ENCODE results near the gene SLX4IP. TPM values are rescaled to one million over a fixed set of nuclear protein-coding genes. Genes with fewer than 3 reads are reported as not detected.

Gene SLX4IP
- total RNA-seq, 1 experiment from 2014 or later: 11.1 TPM

DNA sequence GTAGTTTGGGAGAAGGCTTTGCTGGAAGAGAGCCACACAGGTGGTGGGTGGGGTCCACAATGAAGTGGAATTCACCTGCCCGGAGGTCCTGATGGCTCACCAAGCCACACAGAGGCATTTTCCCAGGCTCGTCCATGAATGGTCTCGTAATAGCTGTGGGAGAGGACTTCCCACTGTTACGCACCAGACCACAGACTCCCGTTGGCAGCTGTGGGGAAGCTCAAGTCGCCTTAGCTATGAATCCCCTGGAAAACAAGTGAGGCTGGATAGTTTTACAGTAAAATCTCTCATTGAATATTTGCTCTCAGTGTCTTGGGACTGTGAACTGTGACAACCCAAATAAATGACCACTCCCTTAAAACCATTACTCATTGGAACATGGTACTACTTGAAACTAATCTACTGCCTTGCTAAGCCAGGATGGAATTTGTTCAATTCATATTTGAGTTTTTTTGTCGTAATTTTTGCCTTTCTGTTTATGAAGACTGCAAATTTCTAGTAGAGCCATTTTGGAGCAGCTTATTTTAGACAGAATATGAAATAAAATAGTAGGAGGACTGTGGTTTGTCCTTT, 159.3 kb downstream of the SLX4IP start:
- no peaks in the 10 kb centered on the region for H3K9me2 ChIP-seq (ENCODE audit: insufficient read depth)
- no peak overlapping the region for H2AFZ ChIP-seq (ENCODE audit: low read depth, low read length, poor library complexity, severe bottlenecking)
- H3K4me1 ChIP-seq (ENCODE audit: control insufficient read depth in 1 of 2, insufficient read depth in 2 of 2, low read length in 2 of 2): peaks cover 51 to 59% of the 10 kb centered on the region in 2 experiments
- CTCF ChIA-PET: no interaction called here
- intact Hi-C loops (cut with micrococcal nuclease): no loop called here
- no peak overlapping the region for H3K9ac ChIP-seq (ENCODE audit: low read length)
- no peak overlapping the region for H3K4me3 ChIP-seq (replicated peaks in 1 of 2; ENCODE audit: low read depth in 1 of 2, low read length in 2 of 2)
- no peak overlapping the region for H3K27ac ChIP-seq (ENCODE audit: low read depth, low read length)
- H3K27me3 ChIP-seq (ENCODE audit: insufficient read depth, low read length): no peaks in the 10 kb centered on the region
- POLR2A ChIA-PET: no interaction called here
- no TSS peak for BruUV-seq (replicated peaks)
- TF ChIP-seq ZFX (IDR thresholded peaks at IDR 0.05) (no peak), POLR2AphosphoS5 (IDR thresholded peaks at IDR 0.05; ENCODE audit: low read depth, low read length) (no peak), SRF (IDR thresholded peaks at IDR 0.05; ENCODE audit: low read depth) (no peak), EZH2phosphoT487 (IDR thresholded peaks at IDR 0.05; ENCODE audit: borderline replicate concordance) (no peak), CBX3 (IDR thresholded peaks at IDR 0.05; ENCODE audit: low read depth) (no peak), FOSL1 (IDR thresholded peaks at IDR 0.05; ENCODE audit: low read depth) (no peak), MAX (IDR thresholded peaks at IDR 0.05) (no peak), POLR2A (IDR thresholded peaks at IDR 0.05; ENCODE audit: borderline replicate concordance, extremely low read depth, insufficient read depth, insufficient read length) (no peak), EGR1 (IDR thresholded peaks at IDR 0.05; ENCODE audit: low read depth) (no peak), ELF1 (IDR thresholded peaks at IDR 0.05; ENCODE audit: borderline replicate concordance, low read depth) (no peak), SP1 (IDR thresholded peaks at IDR 0.05; ENCODE audit: low read depth) (no peak)
- H3K36me3 ChIP-seq (ENCODE audit: control insufficient read depth in 1 of 2, insufficient read depth in 2 of 2, low read length in 2 of 2): no peaks in the 10 kb centered on the region
- no peak overlapping the region for H3K4me2 ChIP-seq (ENCODE audit: low read length)
- ATAC-seq: no peak
- no peaks in the 10 kb centered on the region for H3K79me2 ChIP-seq (ENCODE audit: insufficient read depth, low read length)
- DNase-seq (ENCODE audit: low read depth, low spot score): no peak
- no peaks in the 10 kb centered on the region for H3K9me3 ChIP-seq (ENCODE audit: control insufficient read depth in 1 of 2, insufficient read depth in 1 of 2, low read depth in 1 of 2, low read length in 2 of 2)
- RAD21 ChIA-PET (ENCODE audit: low non-redundant PET in 1 of 2, low total read pairs in 2 of 2, uncharacterized antibody in 2 of 2, unreplicated experiment in 2 of 2): no interaction called here
- H4K20me1 ChIP-seq (ENCODE audit: insufficient read depth): no peaks in the 10 kb centered on the region

GRCh38 chr20:10595266-10595665, 160.2 kb downstream of the SLX4IP start:
- no peaks in the 10 kb centered on the region for H3K27me3 ChIP-seq (ENCODE audit: insufficient read depth, low read length)
- H3K4me3 ChIP-seq (replicated peaks in 1 of 2; ENCODE audit: low read depth in 1 of 2, low read length in 2 of 2): no peak overlapping the region
- H3K27ac ChIP-seq (ENCODE audit: low read depth, low read length): no peak overlapping the region
- no peak overlapping the region for H3K9ac ChIP-seq (ENCODE audit: low read length)
- H3K9me2 ChIP-seq (ENCODE audit: insufficient read depth): no peaks in the 10 kb centered on the region
- intact Hi-C loops (cut with micrococcal nuclease): no loop called here
- ChIA-PET CTCF (no interaction called here), POLR2A (no interaction called here), RAD21 (ENCODE audit: low non-redundant PET in 1 of 2, low total read pairs in 2 of 2, uncharacterized antibody in 2 of 2, unreplicated experiment in 2 of 2) (no interaction called here)
- no peaks in the 10 kb centered on the region for H3K9me3 ChIP-seq (ENCODE audit: control insufficient read depth in 1 of 2, insufficient read depth in 1 of 2, low read depth in 1 of 2, low read length in 2 of 2)
- ATAC-seq (no peak), DNase-seq (ENCODE audit: low read depth, low spot score) (no peak)
- H3K36me3 ChIP-seq (ENCODE audit: control insufficient read depth in 1 of 2, insufficient read depth in 2 of 2, low read length in 2 of 2): no peaks in the 10 kb centered on the region
- no peaks in the 10 kb centered on the region for H3K79me2 ChIP-seq (ENCODE audit: insufficient read depth, low read length)
- BruUV-seq (replicated peaks): no TSS peak
- H2AFZ ChIP-seq (ENCODE audit: low read depth, low read length, poor library complexity, severe bottlenecking): no peak overlapping the region
- H3K4me2 ChIP-seq (ENCODE audit: low read length): no peak overlapping the region
- H4K20me1 ChIP-seq (ENCODE audit: insufficient read depth): no peaks in the 10 kb centered on the region
- H3K4me1 ChIP-seq (ENCODE audit: control insufficient read depth in 1 of 2, insufficient read depth in 2 of 2, low read length in 2 of 2): peaks cover 57 to 62% of the 10 kb centered on the region in 2 experiments
- no peak for TF ChIP-seq TCF7L2 (IDR thresholded peaks at IDR 0.05; ENCODE audit: borderline replicate concordance, extremely low read depth, insufficient read depth, insufficient read length)
- no peak for TF ChIP-seq SIN3A (IDR thresholded peaks at IDR 0.05; ENCODE audit: low read depth)
- no peak for TF ChIP-seq EZH2phosphoT487 (IDR thresholded peaks at IDR 0.05; ENCODE audit: borderline replicate concordance)
- no peak for TF ChIP-seq ZBTB33 (IDR thresholded peaks at IDR 0.05; ENCODE audit: extremely low read depth, insufficient replicate concordance, low read length)
- TF ChIP-seq ELF1 (IDR thresholded peaks at IDR 0.05; ENCODE audit: borderline replicate concordance, low read depth): no peak
- no peak for TF ChIP-seq YY1 (IDR thresholded peaks at IDR 0.05; ENCODE audit: extremely low read depth, insufficient replicate concordance, low read depth, low read length)
- no peak for TF ChIP-seq POLR2AphosphoS5 (IDR thresholded peaks at IDR 0.05; ENCODE audit: low read depth, low read length)
- no peak for TF ChIP-seq CBX3 (IDR thresholded peaks at IDR 0.05; ENCODE audit: low read depth)
- TF ChIP-seq, protein P1, sequence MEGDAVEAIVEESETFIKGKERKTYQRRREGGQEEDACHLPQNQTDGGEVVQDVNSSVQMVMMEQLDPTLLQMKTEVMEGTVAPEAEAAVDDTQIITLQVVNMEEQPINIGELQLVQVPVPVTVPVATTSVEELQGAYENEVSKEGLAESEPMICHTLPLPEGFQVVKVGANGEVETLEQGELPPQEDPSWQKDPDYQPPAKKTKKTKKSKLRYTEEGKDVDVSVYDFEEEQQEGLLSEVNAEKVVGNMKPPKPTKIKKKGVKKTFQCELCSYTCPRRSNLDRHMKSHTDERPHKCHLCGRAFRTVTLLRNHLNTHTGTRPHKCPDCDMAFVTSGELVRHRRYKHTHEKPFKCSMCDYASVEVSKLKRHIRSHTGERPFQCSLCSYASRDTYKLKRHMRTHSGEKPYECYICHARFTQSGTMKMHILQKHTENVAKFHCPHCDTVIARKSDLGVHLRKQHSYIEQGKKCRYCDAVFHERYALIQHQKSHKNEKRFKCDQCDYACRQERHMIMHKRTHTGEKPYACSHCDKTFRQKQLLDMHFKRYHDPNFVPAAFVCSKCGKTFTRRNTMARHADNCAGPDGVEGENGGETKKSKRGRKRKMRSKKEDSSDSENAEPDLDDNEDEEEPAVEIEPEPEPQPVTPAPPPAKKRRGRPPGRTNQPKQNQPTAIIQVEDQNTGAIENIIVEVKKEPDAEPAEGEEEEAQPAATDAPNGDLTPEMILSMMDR (IDR thresholded peaks at IDR 0.05 in 2 of 3, conservative IDR thresholded peaks at IDR 0.05 in 1 of 3; ENCODE audit: borderline replicate concordance in 1 of 3, insufficient read depth in 1 of 3, low read depth in 2 of 3, low read length in 2 of 3): no peak
- no peak for TF ChIP-seq FOSL1 (IDR thresholded peaks at IDR 0.05; ENCODE audit: low read depth)
- TF ChIP-seq RAD21 (IDR thresholded peaks at IDR 0.05; ENCODE audit: low read depth): no peak
- no peak for TF ChIP-seq POLR2A (IDR thresholded peaks at IDR 0.05; ENCODE audit: borderline replicate concordance, extremely low read depth, insufficient read depth, insufficient read length)

All from HCT116 (cell line).